CD4-positive, alpha-beta T cell treated with Interleukin-15 for 4 hours (primary cell): Measurements from ENCODE around the gene FBXO11.
"Not testable (repeated sequence)": the region's sequence is repeated elsewhere in the genome, so short reads cannot be mapped to it uniquely, and the experiment has no call there.

Source experiments
- DNase-seq: peaks from one replicate; pipeline ENCODE4 v3.0.0-alpha.2; 2020; ENCODE audit warnings: low spot score

FBXO11 gene

GRCh38 chr2:47906157-47907038 is at the start of gene FBXO11:
TSS of gene FBXO11 (minus strand) at chr2:47906498. CDS start at chr2:47905720, 778 bp downstream.
- DNase-seq = peak; percentile 99

- no peak for DNase-seq
These were observed 44.3 kb upstream of the FBXO11 start for GRCh38 chr2:47950340-47951301.

- DNase-seq = no peak
These were observed 40.3 kb upstream of the FBXO11 start for GRCh38 chr2:47946593-47946992.

GRCh38 chr2:47945046-47945781 is 38.9 kb upstream of the FBXO11 start:
- DNase-seq = no peak

- no peak for DNase-seq
These were observed 35.6 kb upstream of the FBXO11 start for GRCh38 chr2:47941936-47942335.

- no peak for DNase-seq
These were observed 31.4 kb upstream of the FBXO11 start for GRCh38 chr2:47937677-47938076.

GRCh38 chr2:47935071-47935470 is 28.8 kb upstream of the FBXO11 start:
- no peak for DNase-seq

GRCh38 chr2:47918043-47918442 is 11.7 kb upstream of the FBXO11 start:
- no peak for DNase-seq

- DNase-seq = no peak
These were observed 11.1 kb upstream of the FBXO11 start for GRCh38 chr2:47917276-47917961.

- no peak for DNase-seq
These were observed 10.1 kb upstream of the FBXO11 start for GRCh38 chr2:47916412-47916811.

GRCh38 chr2:47910662-47911061 is 4.4 kb upstream of the FBXO11 start:
- DNase-seq = not testable (repeated sequence)

- DNase-seq = no peak
These were observed 2.4 kb upstream of the FBXO11 start for GRCh38 chr2:47908682-47909081.

GRCh38 chr2:47907039-47907781 is 912 bp upstream of the FBXO11 start:
- peak; percentile 60 for DNase-seq

GRCh38 chr2:47905386-47906156 is 727 bp downstream of the FBXO11 start:
- DNase-seq = peak; percentile 48

- no peak for DNase-seq
These were observed 2.4 kb downstream of the FBXO11 start for GRCh38 chr2:47903781-47904490.

GRCh38 chr2:47901892-47902291 is 4.4 kb downstream of the FBXO11 start:
- DNase-seq = not testable (repeated sequence)

- no peak for DNase-seq
These were observed 5.4 kb downstream of the FBXO11 start for GRCh38 chr2:47900857-47901256.

GRCh38 chr2:47899915-47900816 is 6.1 kb downstream of the FBXO11 start:
- DNase-seq = no peak
